GM23338 (cell line): Measurements from ENCODE around the gene ZCCHC14. TPM values are rescaled to one million over a fixed set of nuclear protein-coding genes. Genes with fewer than 3 reads are reported as not detected.
"Not testable (repeated sequence)": the region's sequence is repeated elsewhere in the genome, so short reads cannot be mapped to it uniquely, and the experiment has no call there.

Source experiments
- ATAC-seq: fragments of 200-7000 bp; cut with Tn5 transposase; 3 replicates; pipeline ENCODE4 v1.9.1; 2020
- DNase-seq: peaks from one replicate; pipeline ENCODE4 v3.0.0-alpha.2; 2015; ENCODE audit warnings: low spot score
- H2AFZ ChIP-seq: fragments of 200-600 bp; sonication (generic); 2 replicates; pipeline ENCODE4 v1.8.0; 2016; ENCODE audit warnings: antibody characterized with exemption, mild to moderate bottlenecking, moderate library complexity
- H3F3A ChIP-seq: fragments of 200-600 bp; sonication (generic); replicated peaks from 2 replicates; pipeline ENCODE4 v1.8.0; 2017; ENCODE audit warnings: antibody characterized with exemption, mixed run types, low read depth
- H3K27ac ChIP-seq: fragments of 200-600 bp; sonication (generic); 2 replicates; pipeline ENCODE4 v1.6.1; 2016; ENCODE audit warnings: low read depth
- H3K27me3 ChIP-seq: fragments of 200-600 bp; sonication (generic); 2 replicates; pipeline ENCODE4 v1.8.0; 2016; ENCODE audit warnings: mild to moderate bottlenecking, mixed run types, moderate library complexity; ENCODE audit not compliant: insufficient read depth
- H3K36me3 ChIP-seq: fragments of 200-600 bp; sonication (generic); 2 replicates; pipeline ENCODE4 v1.8.0; 2016; ENCODE audit warnings: mild to moderate bottlenecking; ENCODE audit not compliant: insufficient read depth
- H3K4me1 ChIP-seq: fragments of 200-600 bp; sonication (generic); 2 replicates; pipeline ENCODE4 v1.8.0; 2016; ENCODE audit warnings: mild to moderate bottlenecking, moderate library complexity; ENCODE audit not compliant: insufficient read depth
- H3K4me2 ChIP-seq: fragments of 200-600 bp; sonication (generic); 2 replicates; pipeline ENCODE4 v1.7.1; 2017; ENCODE audit warnings: mixed run types
- H3K4me3 ChIP-seq: fragments of 200-600 bp; sonication (generic); 2 replicates; pipeline ENCODE4 v1.6.1; 2016; ENCODE audit warnings: mixed run types
- H3K79me2 ChIP-seq: fragments of 200-600 bp; sonication (generic); replicated peaks from 2 replicates; pipeline ENCODE4 v1.8.0; 2017; ENCODE audit warnings: mild to moderate bottlenecking; ENCODE audit not compliant: insufficient read depth
- H3K9me2 ChIP-seq: fragments of 200-600 bp; sonication (generic); 2 replicates; pipeline ENCODE4 v1.8.0; 2017; ENCODE audit not compliant: insufficient read depth
- H4K20me1 ChIP-seq: fragments of 200-600 bp; sonication (generic); replicated peaks from 2 replicates; pipeline ENCODE4 v1.8.0; 2017; ENCODE audit warnings: mild to moderate bottlenecking; ENCODE audit not compliant: insufficient read depth
- H3K27ac Mint-ChIP-seq: 2 replicates; pipeline ENCODE4 v1.8.0; 2020; ENCODE audit warnings: inconsistent platforms, mild to moderate bottlenecking, moderate library complexity, mixed read lengths
- H3K27me3 Mint-ChIP-seq: 3 replicates; pipeline ENCODE4 v1.8.0; 2022; ENCODE audit warnings: low read depth, mild to moderate bottlenecking, moderate library complexity, mixed read lengths, inconsistent platforms; ENCODE audit not compliant: insufficient read depth, poor library complexity
- H3K36me3 Mint-ChIP-seq: 3 replicates; pipeline ENCODE4 v1.8.0; 2021; ENCODE audit warnings: low read depth, mild to moderate bottlenecking, inconsistent platforms, moderate library complexity, mixed read lengths
- H3K4me1 Mint-ChIP-seq: 3 replicates; pipeline ENCODE4 v1.8.0; 2020; ENCODE audit warnings: mild to moderate bottlenecking, inconsistent platforms, mixed read lengths
- H3K4me3 Mint-ChIP-seq: 3 replicates; pipeline ENCODE4 v1.8.0; 2021; ENCODE audit warnings: moderate library complexity, mild to moderate bottlenecking, inconsistent platforms, mixed read lengths
- H3K9me3 Mint-ChIP-seq: 3 replicates; pipeline ENCODE4 v1.8.0; 2020; ENCODE audit warnings: moderate library complexity, mild to moderate bottlenecking, inconsistent platforms, mixed read lengths
- CREB1 ChIP-seq: fragments of 250-450 bp; sonication (Bioruptor Pico); IDR thresholded peaks from 2 replicates; pipeline ENCODE4 v1.5.0; 2020; ENCODE audit warnings: low read depth, mild to moderate bottlenecking, moderate library complexity
- ETS1 ChIP-seq: IDR thresholded peaks from 2 replicates; pipeline ENCODE4 v1.6.1; 2016; ENCODE audit warnings: antibody characterized with exemption
- EZH2phosphoT487 ChIP-seq: fragments of 200-600 bp; sonication (generic); IDR thresholded peaks from one replicate; pipeline ENCODE4 v1.8.1; 2018; ENCODE audit warnings: antibody characterized with exemption; ENCODE audit not compliant: unreplicated experiment
- JUNB ChIP-seq: IDR thresholded peaks from one replicate; pipeline ENCODE4 v1.6.1; 2016; ENCODE audit warnings: antibody characterized with exemption; ENCODE audit not compliant: unreplicated experiment
- POLR2AphosphoS5 ChIP-seq: IDR thresholded peaks from 2 replicates; pipeline ENCODE4 v1.6.1; 2016; ENCODE audit warnings: antibody characterized with exemption, low read depth
- STAT1 ChIP-seq: IDR thresholded peaks from one replicate; pipeline ENCODE4 v1.6.1; 2016; ENCODE audit warnings: antibody characterized with exemption; ENCODE audit not compliant: unreplicated experiment
- ZNF331 ChIP-seq: fragments of 250-450 bp; sonication (Bioruptor Pico); IDR thresholded peaks from 2 replicates; pipeline ENCODE4 v1.5.0; 2020; ENCODE audit warnings: low read depth, mild to moderate bottlenecking, moderate library complexity
- polyA plus RNA-seq: library from polyadenylated mRNA; unstranded; fragments of >200 nt; fragmentation: Nextera tagmentation; extraction: Ambion mirVana; gene quantifications from 2 replicates; pipeline ENCODE4 v1.2.1, GENCODE V29; 2016
- total RNA-seq: library from RNA; depleted of rRNA; stranded (reverse); fragments of >200 nt; shearing (Covaris generic); gene quantifications from 2 replicates; pipeline ENCODE4 v1.2.3, GENCODE V29; 2014
- TF ChIP-seq, protein P1 (sequence below): fragments of 250-450 bp; sonication (Bioruptor Pico); IDR thresholded peaks from 2 replicates; pipeline ENCODE4 v1.5.0; 2020; ENCODE audit warnings: mild to moderate bottlenecking, moderate library complexity

The ZCCHC14 gene
- total and polyA plus RNA-seq, 2 experiments from 2014 or later: 6.8 to 22.4 TPM

- H4K20me1 ChIP-seq: no peaks in the 10 kb centered on the region
- H3K79me2 ChIP-seq: no peaks in the 10 kb centered on the region
- no peaks in the 10 kb centered on the region; the same call in 1 of the 3 replicates for H3K36me3 Mint-ChIP-seq
- no peaks in the 10 kb centered on the region for H3K9me2 ChIP-seq
- no peak for ATAC-seq
- H3K36me3 ChIP-seq: no peaks in the 10 kb centered on the region
- H2AFZ ChIP-seq: no peak overlapping the region
- no peak overlapping the region for H3K27ac Mint-ChIP-seq
- H3K27ac ChIP-seq: no peak overlapping the region
- DNase-seq: no peak
- H3K9me3 Mint-ChIP-seq: peaks cover 41% of the 10 kb centered on the region; the same call in 2 of the 3 replicates
- H3K27me3 Mint-ChIP-seq: peaks cover 7% of the 10 kb centered on the region
- H3K27me3 ChIP-seq: no peaks in the 10 kb centered on the region
- no peaks in the 10 kb centered on the region for H3K4me1 ChIP-seq
- no peak overlapping the region for H3K4me3 ChIP-seq
- no peak overlapping the region for H3K4me3 Mint-ChIP-seq
- peaks cover under 1% of the 10 kb centered on the region; the same call in 1 of the 3 replicates for H3K4me1 Mint-ChIP-seq
- TF ChIP-seq POLR2AphosphoS5 (no peak), EZH2phosphoT487 (no peak), ZNF331 (CRISPR knock-in tag) (no peak), CREB1 (CRISPR knock-in tag) (no peak), ETS1 (no peak), JUNB (no peak), STAT1 (no peak)
- TF ChIP-seq, protein P1, sequence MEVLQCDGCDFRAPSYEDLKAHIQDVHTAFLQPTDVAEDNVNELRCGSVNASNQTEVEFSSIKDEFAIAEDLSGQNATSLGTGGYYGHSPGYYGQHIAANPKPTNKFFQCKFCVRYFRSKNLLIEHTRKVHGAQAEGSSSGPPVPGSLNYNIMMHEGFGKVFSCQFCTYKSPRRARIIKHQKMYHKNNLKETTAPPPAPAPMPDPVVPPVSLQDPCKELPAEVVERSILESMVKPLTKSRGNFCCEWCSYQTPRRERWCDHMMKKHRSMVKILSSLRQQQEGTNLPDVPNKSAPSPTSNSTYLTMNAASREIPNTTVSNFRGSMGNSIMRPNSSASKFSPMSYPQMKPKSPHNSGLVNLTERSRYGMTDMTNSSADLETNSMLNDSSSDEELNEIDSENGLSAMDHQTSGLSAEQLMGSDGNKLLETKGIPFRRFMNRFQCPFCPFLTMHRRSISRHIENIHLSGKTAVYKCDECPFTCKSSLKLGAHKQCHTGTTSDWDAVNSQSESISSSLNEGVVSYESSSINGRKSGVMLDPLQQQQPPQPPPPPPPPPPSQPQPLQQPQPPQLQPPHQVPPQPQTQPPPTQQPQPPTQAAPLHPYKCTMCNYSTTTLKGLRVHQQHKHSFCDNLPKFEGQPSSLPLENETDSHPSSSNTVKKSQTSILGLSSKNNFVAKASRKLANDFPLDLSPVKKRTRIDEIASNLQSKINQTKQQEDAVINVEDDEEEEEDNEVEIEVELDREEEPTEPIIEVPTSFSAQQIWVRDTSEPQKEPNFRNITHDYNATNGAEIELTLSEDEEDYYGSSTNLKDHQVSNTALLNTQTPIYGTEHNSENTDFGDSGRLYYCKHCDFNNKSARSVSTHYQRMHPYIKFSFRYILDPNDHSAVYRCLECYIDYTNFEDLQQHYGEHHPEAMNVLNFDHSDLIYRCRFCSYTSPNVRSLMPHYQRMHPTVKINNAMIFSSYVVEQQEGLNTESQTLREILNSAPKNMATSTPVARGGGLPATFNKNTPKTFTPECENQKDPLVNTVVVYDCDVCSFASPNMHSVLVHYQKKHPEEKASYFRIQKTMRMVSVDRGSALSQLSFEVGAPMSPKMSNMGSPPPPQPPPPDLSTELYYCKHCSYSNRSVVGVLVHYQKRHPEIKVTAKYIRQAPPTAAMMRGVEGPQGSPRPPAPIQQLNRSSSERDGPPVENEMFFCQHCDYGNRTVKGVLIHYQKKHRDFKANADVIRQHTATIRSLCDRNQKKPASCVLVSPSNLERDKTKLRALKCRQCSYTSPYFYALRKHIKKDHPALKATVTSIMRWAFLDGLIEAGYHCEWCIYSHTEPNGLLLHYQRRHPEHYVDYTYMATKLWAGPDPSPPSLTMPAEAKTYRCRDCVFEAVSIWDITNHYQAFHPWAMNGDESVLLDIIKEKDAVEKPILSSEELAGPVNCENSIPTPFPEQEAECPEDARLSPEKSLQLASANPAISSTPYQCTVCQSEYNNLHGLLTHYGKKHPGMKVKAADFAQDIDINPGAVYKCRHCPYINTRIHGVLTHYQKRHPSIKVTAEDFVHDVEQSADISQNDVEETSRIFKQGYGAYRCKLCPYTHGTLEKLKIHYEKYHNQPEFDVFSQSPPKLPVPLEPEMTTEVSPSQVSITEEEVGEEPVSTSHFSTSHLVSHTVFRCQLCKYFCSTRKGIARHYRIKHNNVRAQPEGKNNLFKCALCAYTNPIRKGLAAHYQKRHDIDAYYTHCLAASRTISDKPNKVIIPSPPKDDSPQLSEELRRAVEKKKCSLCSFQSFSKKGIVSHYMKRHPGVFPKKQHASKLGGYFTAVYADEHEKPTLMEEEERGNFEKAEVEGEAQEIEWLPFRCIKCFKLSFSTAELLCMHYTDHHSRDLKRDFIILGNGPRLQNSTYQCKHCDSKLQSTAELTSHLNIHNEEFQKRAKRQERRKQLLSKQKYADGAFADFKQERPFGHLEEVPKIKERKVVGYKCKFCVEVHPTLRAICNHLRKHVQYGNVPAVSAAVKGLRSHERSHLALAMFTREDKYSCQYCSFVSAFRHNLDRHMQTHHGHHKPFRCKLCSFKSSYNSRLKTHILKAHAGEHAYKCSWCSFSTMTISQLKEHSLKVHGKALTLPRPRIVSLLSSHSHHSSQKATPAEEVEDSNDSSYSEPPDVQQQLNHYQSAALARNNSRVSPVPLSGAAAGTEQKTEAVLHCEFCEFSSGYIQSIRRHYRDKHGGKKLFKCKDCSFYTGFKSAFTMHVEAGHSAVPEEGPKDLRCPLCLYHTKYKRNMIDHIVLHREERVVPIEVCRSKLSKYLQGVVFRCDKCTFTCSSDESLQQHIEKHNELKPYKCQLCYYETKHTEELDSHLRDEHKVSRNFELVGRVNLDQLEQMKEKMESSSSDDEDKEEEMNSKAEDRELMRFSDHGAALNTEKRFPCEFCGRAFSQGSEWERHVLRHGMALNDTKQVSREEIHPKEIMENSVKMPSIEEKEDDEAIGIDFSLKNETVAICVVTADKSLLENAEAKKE (CRISPR knock-in tag): no peak
- H3F3A ChIP-seq: no peaks in the 10 kb centered on the region
- no peak overlapping the region for H3K4me2 ChIP-seq
Observed at GRCh38 chr16:87524407-87524806, 31.6 kb upstream of the ZCCHC14 start.

DNA sequence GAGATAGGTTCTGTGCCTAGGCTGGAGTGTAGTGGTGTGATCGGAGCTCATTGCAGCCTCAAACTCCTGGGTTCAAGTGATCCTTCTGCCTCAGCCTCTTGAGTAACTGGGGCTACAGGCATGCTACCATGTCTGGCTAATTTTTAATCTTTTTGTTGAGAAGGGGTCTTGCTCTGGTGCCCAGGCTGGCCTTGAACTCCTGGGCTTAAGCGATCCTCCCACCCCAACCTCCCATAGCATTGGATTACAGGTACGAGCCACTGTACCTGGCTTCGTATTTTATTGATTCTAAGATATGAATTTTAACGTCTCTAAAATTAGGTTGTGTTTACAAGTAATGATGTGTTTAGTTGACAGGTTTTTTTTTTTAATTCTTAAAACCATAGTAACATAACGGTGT is 30.8 kb upstream of the ZCCHC14 start:
- not testable (repeated sequence) for H3K4me3 Mint-ChIP-seq, H2AFZ ChIP-seq, H3K27me3 ChIP-seq, H4K20me1 ChIP-seq, H3K4me1 Mint-ChIP-seq, H3K36me3 ChIP-seq, H3F3A ChIP-seq, ATAC-seq, H3K4me3 ChIP-seq, H3K27ac ChIP-seq, H3K4me1 ChIP-seq, H3K27ac Mint-ChIP-seq, H3K9me2 ChIP-seq, DNase-seq, H3K79me2 ChIP-seq, H3K36me3 Mint-ChIP-seq, H3K4me2 ChIP-seq, H3K27me3 Mint-ChIP-seq
- H3K9me3 Mint-ChIP-seq: peaks cover 37% of the 10 kb centered on the region; the same call in 2 of the 3 replicates

DNA sequence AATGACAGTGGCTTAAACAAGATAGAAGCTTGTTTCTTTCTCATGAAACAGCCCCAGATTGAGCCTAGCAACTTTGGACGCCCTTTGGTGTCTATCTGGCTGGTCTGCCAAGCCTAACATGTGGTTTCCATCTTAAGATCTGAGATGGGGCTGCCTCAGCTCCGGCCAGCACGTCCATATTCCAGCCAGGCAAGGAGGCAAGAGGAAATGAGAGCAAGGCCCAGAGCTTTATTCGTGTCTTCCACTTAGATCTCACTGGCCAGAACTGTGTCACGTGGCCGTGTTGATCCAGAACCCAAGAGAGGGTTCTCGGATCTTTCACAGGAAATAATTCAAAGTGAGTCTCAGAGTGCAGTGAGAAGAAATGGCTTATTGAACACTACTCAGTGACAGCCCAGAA is 28.9 kb upstream of the ZCCHC14 start:
- H3K9me2 ChIP-seq, H3K4me3 ChIP-seq, H3K36me3 ChIP-seq, H3K27ac ChIP-seq, H3K27me3 ChIP-seq, DNase-seq, H3F3A ChIP-seq, H3K4me2 ChIP-seq, H3K79me2 ChIP-seq, H3K4me1 ChIP-seq, H2AFZ ChIP-seq, H3K27ac Mint-ChIP-seq, ATAC-seq, H4K20me1 ChIP-seq, H3K4me1 Mint-ChIP-seq, H3K36me3 Mint-ChIP-seq, H3K4me3 Mint-ChIP-seq: not testable (repeated sequence)
- peaks cover 11% of the 10 kb centered on the region for H3K27me3 Mint-ChIP-seq
- peaks cover 28% of the 10 kb centered on the region; the same call in 2 of the 3 replicates for H3K9me3 Mint-ChIP-seq
